GM21786 (cell line): ENCODE results near the gene FASN.

Experiments used
- ATAC-seq: cut with Tn5 transposase; IDR thresholded peaks from one replicate; pipeline ENCODE4 v1.9.1; 2021; ENCODE audit not compliant: unreplicated experiment

Gene FASN

DNA sequence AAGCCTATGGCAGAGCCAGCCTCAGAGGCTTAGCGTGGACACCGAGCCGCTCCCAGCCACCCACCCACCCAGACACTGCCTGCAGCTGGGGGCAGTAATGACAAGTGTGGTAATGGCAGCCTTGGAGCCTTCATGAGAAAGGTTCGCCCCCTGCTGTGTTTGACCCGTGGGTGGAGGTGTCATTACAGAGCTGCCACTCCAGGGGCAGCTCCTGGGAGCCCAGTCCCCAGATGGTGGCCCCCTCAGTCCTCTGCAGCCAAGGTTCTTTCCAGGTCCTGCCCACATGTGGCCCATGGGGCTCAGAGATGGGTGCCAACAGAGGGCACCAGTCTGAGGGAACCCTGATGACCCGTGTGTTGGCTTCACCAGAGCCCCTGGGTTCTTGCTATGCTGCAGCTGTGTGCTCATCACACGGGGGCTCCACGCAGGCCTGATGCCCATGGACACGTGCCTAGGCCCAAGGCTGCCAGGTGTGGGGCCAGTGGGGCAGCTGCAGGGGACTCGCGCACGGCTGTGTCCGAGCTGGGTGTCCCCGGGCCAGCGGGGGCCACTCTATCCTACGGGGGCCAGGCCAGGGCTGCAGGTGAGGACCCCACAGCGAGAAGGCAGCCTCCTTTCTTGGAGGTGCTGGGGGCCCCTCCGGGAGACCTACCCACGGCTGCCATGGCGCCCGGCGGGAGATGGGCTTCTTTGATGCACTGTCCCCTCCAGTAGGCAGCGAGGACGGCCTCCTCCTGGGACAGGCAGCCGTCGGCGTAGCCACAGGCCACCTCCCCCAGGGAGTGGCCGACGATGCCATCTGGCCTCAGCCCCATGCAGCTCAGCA, 8.1 kb downstream of the FASN start:
- ATAC-seq: no peak

DNA sequence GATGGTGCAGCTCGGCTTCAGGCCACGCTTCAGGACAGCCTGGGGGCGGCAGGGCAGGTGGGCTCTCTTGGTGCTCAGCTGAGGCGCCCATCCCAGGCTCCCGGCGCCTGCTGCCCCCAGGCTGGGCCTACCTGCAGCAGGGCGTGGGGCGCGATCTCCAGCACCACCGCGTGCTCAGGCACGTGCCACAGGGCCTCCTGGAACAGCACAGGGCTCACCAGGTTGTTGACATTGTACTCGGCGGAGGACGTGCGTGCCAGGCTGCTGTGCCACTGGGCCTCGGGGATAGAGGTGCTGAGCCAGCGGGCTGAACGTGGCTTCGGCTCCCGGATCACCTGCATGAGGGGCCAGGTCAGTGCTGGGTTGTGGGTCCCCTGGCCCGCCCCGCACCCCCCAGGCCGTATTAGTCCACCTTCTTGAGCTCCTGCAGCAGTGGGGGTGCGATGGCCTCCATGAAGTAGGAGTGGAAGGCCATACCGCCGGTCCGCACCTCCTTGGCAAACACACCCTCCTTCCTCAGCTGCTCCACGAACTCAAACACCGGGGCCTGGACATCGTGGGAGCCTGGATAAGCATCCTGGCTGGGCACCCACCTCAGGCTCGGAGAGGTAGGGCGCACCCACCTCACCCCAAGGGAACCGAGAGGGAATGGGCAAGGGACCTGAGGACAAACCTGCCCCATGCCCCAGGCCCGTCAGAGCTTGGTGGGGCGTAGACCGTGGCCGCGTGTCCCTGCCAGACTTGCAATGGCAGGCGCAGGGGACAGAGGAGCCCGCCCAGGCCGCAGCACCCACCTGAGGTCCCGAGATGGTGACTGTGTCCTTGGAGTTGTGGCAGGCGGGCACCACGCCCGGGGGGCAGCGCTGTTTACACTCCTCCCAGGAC, 9.0 kb downstream of the FASN start:
- no peak for ATAC-seq

DNA sequence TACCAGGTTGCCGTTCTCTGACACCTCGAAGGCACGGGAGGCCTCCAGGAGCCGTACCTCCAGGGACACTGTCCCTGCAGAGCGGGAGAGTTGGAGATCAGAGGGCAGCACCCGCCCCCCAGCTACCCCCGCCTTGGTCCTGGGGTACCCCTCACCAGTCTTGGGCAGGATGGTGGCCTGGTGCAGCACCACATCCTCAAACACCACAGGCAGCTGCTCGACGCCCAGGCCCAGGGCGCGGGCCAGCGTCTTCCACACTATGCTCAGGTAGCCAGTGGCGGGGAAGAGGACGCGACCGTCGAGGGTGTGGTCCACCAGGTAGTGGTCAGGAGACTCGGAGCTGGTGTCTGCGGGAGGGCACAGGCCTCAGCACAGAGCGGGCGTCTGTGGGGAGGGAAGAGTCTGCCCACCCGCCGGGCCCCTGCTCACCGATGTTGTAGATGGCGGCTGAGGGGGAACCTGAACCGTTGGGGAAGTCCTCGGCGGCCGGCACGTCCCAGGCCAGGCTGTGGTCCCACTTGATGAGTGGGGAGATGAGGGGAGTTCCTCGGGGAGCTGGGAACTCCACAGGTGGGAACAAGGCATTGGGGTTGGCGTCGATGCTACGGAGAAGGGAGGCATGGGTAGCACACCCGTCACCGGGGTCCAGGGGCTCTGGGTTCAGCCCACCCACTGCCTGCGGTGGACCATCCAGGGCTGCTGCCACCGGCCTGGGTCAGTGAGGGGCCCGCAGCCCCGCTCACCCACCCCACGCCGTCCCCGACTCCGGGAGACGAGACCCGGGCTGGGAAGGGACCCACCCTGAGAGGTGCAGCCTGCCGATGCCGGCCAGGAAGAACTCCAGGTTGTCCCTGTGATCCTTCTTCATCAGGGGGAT, 9.8 kb downstream of the FASN start:
- no peak for ATAC-seq

DNA sequence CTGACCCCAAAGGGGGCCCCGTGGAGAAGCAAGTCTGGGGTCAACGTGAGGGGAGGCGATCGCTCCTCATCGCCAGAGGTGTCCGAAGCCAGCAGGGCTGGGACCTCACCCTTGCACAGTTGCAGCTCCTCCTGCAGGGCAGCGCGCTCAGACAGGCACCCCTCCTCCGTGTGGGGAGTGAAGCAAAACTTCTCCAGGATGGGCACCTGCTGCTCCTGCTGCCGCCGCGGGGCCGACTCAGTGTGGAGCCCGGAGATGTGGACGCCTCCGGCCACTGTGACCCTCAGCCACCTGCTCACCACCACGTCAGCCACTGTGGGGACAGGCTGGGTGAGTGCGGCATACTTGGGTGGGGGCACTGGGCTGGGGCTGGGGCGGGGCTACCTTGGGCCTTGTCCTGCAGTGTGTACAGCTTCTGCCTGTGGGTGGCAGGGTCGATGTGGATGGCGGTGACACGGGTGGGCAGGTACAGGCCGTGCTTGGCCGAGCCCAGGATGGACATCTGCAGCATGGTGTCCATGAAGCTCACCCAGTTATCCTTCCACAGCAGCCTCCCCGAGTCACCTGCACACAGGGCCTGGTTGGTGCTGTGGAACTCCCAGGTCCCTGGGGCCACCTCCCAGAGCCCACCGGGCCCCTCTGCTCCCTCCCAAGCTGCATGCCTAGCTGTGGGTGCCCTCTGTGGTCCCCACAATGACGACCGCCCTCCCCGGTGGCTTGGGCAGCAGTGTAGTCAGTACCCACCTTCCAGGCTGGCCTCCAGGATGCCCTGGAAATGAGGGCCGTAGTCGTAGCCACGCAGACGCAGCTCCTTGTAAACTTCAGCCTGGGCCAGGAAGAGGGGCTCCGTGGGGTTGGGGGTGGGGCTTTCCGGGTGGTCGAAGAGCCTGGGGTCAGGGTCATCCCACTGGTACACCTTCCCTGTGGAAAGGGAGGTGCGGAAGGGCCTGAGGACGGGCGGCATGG, 10.8 kb downstream of the FASN start:
- ATAC-seq: no peak

DNA sequence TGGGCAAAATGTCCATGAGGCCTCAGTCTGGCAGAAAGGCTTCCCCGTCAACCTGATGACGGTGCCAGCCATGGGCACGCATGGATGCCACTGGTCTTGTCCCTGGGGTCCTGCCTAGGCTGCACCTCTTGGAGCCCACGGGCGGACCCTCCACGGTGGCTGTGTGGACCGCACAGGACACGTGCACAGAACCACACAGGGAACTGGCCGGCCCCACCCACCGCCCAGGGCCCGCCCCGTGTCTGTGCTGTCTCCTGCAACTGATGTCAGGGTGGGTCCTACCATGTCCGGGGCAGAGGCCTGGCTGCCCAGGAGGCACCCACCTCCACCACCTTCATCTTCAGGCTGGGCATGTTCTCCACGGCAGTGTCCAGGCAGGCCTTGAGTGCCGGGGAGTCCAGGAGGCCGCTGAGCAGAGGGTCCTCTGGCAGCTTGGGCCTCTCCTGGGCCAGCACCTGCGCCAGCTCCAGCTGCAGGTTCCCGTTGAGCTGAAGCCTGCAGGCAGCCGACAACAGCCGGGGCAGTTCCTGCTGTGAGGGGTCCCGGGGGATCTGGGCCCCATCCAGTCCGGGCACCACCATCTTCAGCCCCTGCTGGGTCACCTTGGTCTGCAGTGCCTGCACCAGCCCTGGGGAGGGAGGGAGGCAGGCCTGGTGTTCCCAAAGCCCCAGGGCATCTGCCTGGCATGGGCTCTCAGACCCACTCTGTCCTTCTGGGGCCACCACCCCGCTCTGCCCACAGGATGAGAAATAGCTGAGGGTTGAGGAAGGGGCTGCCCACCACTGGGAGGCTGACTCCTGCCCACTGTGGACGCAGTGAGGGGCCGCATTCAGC, 11.9 kb downstream of the FASN start:
- no peak for ATAC-seq

DNA sequence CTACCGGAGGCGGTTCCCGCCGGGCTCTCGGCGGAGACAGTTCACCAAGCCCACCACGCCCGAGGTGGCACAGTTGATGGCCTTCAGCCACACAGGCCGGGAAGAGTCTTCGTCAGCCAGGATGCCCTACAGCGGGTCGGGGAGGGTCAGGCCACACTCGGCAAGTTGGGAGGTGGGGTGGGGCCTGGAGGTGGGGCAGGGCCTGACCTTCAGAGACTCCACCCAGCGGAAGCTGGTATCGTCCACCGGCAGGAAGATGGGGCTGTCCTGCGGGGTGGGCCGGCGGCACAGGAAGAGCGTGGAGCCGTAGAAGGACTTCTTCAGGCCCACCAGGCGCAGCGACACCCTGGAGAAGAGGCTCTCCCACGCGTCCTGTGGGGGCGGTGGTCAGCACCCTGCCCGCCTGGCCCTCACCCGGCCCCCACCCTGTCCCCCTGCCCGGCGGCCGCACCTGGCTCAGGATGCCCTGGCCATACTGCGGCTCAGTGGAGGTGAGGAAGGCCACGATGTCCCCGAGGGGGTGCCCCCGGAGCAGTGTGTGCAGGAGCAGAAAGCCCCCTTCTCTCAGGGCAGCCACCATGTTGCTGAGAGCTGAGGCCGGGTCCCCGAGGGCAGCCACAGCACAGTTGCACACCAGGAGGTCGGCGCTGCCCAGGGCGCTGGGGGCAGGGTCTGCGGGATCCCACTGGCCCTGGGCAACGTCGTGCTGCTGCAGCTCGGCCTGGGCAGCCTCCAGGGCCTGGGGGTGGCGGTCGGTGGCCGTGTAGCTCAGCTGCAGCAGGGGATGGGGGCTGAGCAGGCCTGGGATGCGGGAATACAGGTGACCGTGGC, 12.8 kb downstream of the FASN start:
- ATAC-seq: no peak

DNA sequence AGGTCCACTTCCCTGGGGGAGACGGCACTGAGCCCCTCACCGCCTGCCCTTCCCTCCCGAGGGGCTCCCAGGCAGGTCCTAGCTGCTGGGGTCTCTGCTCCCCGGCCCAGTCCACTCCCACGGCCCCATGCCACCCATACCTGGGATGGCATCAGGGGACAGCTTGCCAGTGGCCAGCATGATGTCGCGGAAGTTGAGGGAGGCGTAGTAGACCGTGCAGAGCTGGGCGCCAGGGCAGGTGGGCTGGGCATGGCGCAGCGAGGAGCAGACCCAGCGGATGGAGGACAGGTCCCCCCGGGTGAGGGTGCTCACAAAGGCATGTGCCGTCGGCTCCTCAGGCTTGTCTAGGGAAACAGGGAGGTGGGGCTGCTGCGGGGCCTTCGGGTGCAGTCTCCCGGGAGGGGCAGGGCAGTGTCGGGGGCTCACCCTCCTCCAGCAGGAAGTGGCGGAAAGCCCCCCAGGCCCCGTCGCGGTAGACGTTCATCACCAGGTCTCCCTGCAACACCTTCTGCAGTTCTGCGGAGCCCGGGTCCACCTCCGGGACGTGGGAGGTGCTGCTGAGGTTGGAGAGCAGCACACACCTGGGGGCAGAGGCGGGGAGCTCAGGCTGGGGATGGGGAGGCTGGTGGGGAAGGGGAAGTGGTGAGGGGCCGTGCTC, 13.5 kb downstream of the FASN start:
- ATAC-seq: no peak

DNA sequence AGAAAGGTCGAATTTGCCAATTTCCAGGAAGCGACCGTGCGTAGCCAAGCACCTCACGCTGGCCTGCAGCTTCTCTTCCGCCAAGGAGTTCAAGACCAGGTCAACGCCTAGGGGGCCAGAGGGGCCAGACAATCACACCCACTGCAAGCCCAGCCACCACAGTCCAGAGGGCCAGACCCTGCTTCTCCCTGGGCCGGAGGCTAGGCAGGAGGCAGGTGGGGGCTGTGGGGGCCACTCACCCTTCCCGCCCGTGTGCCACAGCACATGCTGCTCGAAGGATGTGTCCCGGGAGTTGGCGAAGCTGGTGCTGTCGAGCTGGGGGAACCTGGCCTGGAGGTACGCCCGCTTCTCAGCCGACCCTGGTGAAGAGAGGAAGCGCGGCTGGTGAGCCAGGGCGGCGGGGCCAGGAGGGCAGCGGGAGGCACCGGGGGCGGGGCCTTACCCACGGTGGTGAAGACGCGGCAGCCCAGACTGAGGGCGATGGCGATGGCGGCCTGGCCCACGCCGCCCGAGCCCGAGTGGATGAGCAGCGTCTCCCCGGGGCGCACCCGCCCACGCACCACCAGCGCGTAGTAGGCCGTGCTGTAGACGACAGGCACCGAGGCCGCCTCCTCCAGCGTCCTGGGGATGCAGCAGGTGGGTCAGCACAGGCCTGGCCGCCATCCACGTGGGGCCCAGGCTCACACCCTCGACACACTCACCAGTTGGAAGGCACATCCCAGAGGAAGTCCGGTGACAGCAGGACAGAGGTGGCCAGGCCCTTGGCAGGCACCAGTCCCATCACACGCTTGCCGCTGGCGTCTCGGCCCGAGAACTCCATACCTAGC, 14.3 kb downstream of the FASN start:
- no peak for ATAC-seq

DNA sequence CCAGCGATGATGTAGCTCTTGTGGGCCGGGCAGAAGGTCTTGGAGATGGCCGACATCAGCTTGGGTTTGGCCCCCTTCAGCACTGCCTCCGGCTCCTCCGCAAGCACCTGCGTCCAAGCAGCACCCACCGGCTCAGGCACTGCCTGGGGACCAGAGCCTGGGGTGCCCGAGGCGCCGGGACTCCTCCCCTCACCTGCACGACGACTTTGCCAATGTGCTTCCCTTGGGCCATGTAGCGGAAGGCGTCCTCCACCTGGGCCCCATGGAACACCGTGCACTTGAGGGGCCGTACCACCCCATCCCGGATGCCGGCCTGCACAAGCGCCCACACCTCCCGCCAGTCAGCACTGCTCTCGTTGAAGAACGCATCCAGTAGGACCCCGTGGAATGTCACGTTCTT, 15.0 kb downstream of the FASN start:
- no peak for ATAC-seq

DNA sequence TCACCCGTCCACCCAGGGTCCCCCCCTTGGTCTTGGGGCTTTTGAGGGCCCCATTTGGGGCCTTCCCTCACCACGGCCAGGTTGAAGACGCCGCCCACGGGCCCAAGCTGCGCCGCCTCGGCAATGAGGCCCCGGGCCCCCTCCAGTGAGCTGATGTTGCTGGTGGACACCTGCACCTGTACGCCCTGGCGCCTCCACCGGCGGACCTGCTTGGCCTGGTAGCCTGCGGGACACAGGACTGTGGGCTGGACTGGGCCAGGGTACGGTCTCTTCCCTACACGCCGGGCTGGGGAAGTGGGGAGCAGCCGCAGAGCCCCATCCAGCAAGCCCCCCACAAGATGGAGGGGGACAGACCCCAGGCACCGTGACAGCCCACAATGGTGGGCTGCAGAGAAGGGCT, 15.6 kb downstream of the FASN start:
- ATAC-seq: no peak

DNA sequence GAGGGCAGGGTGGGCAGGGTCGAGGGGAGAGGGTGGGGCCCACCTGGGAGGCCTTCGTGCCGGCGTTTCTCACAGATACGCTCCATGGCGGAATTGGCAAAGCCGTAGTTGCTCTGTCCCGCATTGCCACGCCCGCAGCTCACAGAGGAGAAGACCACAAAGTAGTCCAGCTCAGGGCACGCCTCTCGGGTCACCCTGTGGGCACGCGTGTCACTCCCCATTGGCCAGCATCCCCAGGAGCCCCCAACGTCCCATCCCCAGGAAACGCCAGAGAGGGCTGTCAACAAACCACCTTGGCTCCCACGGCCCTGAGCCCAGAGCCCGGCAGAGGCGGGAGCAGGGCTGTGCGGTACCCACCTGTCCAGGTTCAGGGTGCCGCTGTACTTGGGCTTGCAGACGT, 16.1 kb downstream of the FASN start:
- ATAC-seq: no peak

DNA sequence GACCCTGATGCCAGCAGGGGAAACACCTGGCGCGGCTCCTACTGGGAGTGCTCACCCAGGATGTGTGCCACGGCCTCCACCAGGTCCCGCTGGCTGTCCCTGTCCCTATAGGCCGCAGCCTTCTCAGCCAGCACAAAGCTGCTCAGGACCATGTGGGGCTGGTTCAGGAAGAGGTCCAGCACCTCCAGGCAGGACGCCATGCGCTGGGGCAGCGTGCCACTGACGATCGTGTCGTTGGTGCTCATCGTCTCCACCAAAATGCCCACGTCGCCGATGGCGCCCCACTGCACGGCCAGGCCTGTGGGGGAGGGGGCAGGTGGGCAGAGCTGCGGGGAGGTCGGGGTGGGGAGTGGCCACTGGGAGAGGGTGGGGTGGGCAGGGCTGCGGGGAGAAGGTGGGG, 16.5 kb downstream of the FASN start:
- ATAC-seq: no peak

DNA sequence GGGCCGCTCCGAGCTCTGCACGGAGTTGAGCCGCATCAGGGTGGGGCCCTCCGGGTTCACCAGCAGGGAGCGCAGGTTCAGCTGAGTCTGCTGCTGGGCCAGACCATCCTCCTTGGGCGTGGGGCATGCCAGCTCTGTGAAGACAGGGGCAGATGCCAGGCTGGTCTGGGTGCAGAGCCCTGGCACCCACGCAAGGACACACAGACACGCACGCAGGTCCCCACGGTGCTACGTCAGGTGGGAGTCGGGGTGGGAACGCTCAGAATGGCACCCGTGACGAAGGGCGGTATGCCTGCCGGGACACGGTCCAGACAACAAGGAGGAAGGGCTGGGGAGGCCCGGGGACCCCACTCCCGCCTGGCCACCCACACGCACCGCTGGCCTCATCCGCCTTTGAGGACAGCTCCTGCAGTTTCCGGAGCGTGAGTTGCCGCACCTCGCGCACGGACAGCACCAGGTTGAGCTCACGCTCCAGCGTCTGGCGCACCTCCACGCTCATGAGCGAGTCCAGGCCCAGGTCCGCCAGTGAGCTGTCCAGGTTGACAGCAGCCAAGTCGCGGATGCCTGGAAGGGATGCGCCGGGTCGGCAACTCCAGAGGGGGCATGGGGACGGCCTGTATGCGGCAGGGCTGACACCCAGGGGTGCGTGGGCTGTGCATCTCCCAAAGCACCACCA, 17.1 kb downstream of the FASN start:
- ATAC-seq: no peak

DNA sequence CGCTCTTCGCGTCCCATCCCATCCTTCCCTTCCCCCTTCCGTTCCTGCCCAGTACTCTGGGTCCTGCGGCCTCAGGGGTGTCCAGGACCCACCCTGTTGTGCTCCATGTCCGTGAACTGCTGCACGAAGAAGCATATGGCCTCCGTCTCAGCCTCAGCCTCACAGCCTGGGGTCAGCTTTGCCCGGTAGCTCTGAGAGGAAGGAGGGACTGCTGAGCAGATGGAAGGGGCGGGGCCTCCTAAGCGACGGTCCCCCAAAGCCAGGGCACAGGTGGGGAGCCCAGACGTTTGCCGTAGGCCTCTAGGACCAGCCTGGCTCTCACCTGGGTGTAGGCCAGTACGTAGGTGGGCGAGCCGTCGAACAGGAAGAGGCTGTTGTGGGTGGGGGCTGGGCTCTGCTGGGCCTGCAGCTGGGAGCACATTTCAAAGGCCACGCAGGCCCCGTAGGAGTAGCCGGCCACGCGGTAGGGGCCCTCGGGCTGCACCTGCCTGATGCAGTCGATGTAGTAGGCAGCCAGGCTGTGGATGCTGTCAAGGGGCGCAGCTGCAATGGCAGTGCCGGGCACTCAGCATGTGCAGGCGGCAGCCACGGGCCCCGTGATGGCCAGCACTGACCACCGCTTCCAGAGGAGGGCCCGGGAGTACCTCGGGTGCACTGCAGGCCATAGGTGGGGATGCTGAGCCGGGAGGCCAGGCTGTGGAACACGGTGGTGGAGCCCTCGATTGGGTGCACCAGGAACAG, 17.8 kb downstream of the FASN start:
- no peak for ATAC-seq

DNA sequence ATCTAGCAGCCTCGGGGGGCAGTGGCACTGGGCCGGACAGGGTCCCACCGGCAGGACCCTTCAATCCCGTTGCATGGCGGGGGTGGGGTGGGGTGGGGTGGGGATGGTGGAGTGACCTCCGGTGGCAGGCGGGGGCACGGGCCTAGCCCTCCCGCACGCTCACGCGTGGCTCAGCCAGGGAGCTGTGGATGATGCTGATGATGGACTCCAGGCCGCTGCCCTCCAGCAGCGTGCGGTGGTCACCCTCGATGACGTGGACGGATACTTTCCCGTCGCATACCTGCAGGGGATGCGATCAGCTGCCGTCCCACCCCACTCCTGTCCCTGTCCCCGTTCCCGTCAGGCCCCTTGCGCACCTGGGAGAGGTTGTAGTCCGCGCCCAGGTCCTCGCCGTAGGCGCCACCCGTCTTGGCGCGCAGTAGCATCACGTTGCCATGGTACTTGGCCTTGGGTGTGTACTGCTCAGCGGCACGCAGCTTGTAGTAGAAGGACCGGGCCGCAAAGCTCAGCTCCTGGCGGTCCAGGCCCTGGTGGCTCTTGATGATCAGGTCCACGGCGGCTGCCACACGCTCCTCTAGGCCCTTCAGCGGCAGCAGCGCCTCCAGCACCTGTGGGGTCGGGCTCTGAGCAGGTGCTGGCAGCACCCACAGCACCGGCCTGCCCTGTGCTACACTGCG, 18.9 kb downstream of the FASN start:
- no peak for ATAC-seq
